Measurements from ENCODE around the gene ATP5MC2. TPM values are rescaled to one million over a fixed set of nuclear protein-coding genes. Genes with fewer than 3 reads are reported as not detected.

ATP5MC2 gene
- total RNA-seq, 1 donor from 2014 or later: 534 TPM

- no peak for DNase-seq
- Histone ChIP-seq H3K4me1 (peaks cover 67% of the 10 kb centered on the region), H3K9me3 (replicated peaks) (no peaks in the 10 kb centered on the region), H3K27ac (replicated peaks) (peak overlapping the region; percentile 90), H3K4me3 (peak overlapping the region; percentile 88), H3K36me3 (peaks cover 42% of the 10 kb centered on the region), H3K27me3 (ENCODE audit: low read depth) (no peaks in the 10 kb centered on the region)
- TF ChIP-seq, protein P1, sequence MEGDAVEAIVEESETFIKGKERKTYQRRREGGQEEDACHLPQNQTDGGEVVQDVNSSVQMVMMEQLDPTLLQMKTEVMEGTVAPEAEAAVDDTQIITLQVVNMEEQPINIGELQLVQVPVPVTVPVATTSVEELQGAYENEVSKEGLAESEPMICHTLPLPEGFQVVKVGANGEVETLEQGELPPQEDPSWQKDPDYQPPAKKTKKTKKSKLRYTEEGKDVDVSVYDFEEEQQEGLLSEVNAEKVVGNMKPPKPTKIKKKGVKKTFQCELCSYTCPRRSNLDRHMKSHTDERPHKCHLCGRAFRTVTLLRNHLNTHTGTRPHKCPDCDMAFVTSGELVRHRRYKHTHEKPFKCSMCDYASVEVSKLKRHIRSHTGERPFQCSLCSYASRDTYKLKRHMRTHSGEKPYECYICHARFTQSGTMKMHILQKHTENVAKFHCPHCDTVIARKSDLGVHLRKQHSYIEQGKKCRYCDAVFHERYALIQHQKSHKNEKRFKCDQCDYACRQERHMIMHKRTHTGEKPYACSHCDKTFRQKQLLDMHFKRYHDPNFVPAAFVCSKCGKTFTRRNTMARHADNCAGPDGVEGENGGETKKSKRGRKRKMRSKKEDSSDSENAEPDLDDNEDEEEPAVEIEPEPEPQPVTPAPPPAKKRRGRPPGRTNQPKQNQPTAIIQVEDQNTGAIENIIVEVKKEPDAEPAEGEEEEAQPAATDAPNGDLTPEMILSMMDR (IDR thresholded peaks at IDR 0.05; ENCODE audit: borderline replicate concordance): no peak
- intact Hi-C loops (cut with micrococcal nuclease): loop anchor here (10.0 kb wide), 1 partner anchor 50 kb away; the partner anchor contains the start of gene ATF7
Measured at GRCh38 chr12:53674977-53675700, 744 bp downstream of the ATP5MC2 start.

DNA sequence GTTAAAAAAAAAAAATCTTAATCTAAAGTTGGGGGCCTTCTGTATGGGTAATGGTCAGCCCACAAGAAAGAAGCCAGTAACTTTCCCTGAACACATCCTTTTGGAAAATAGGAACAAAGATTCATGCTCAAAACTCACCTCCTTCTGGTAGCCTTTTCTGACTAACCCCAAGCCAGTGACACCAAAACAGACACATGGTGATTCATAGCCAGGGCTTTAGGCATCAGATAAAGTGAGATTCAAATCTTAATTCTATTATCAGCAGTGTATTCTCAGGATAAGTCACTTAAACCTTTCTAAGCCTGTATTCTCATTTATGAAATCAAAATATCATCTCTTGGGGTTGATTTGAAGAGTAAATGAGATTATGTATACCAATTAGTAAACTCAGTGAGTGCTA lies 4.9 kb downstream of the ATP5MC2 start:
- DNase-seq: no peak
- intact Hi-C loops (cut with micrococcal nuclease): loop anchor here (10.0 kb wide), 1 partner anchor 46 kb away; the partner anchor contains the start of gene ATF7
- Histone ChIP-seq H3K9me3 (replicated peaks) (no peaks in the 10 kb centered on the region), H3K4me1 (peaks cover 74% of the 10 kb centered on the region), H3K27ac (replicated peaks) (no peak overlapping the region), H3K36me3 (peaks cover 83% of the 10 kb centered on the region), H3K4me3 (no peak overlapping the region), H3K27me3 (ENCODE audit: low read depth) (no peaks in the 10 kb centered on the region)
- TF ChIP-seq, protein P1 (IDR thresholded peaks at IDR 0.05; ENCODE audit: borderline replicate concordance): no peak

GRCh38 chr12:53670308-53670707 lies 5.6 kb downstream of the ATP5MC2 start:
- peaks cover 68% of the 10 kb centered on the region for H3K4me1 ChIP-seq
- no peak for DNase-seq
- H3K36me3 ChIP-seq: peaks cover 90% of the 10 kb centered on the region
- H3K27ac ChIP-seq (replicated peaks): peak overlapping the region; percentile 18
- no peaks in the 10 kb centered on the region for H3K9me3 ChIP-seq (replicated peaks)
- no peaks in the 10 kb centered on the region for H3K27me3 ChIP-seq (ENCODE audit: low read depth)
- H3K4me3 ChIP-seq: no peak overlapping the region
- intact Hi-C loops (cut with micrococcal nuclease): loop anchor here (10.0 kb wide), 1 partner anchor 46 kb away; the partner anchor contains the start of gene ATF7
- TF ChIP-seq, protein P1 (IDR thresholded peaks at IDR 0.05; ENCODE audit: borderline replicate concordance): no peak

- Histone ChIP-seq H3K4me1 (peaks cover 50% of the 10 kb centered on the region), H3K4me3 (no peak overlapping the region), H3K36me3 (peaks cover 93% of the 10 kb centered on the region), H3K9me3 (replicated peaks) (no peaks in the 10 kb centered on the region), H3K27ac (replicated peaks) (peak overlapping the region; percentile 52), H3K27me3 (ENCODE audit: low read depth) (no peaks in the 10 kb centered on the region)
- TF ChIP-seq, protein P1 (IDR thresholded peaks at IDR 0.05; ENCODE audit: borderline replicate concordance): no peak
- DNase-seq: no peak
- intact Hi-C loops (cut with micrococcal nuclease): no loop called here
Measured at GRCh38 chr12:53667080-53667479, 8.8 kb downstream of the ATP5MC2 start.

- intact Hi-C loops (cut with micrococcal nuclease): no loop called here
Measured at GRCh38 chr12:53664936-53665335, 10.9 kb downstream of the ATP5MC2 start.

More at GRCh38 chr12:53664936-53665335, 10.9 kb downstream of the ATP5MC2 start:
- H3K27ac ChIP-seq (replicated peaks): peak overlapping the region; percentile 14
- no peaks in the 10 kb centered on the region for H3K9me3 ChIP-seq (replicated peaks)
- peaks cover 71% of the 10 kb centered on the region for H3K36me3 ChIP-seq
- peaks cover 41% of the 10 kb centered on the region for H3K4me1 ChIP-seq
- TF ChIP-seq, protein P1 (IDR thresholded peaks at IDR 0.05; ENCODE audit: borderline replicate concordance): no peak
- no peak overlapping the region for H3K4me3 ChIP-seq
- no peak for DNase-seq
- H3K27me3 ChIP-seq (ENCODE audit: low read depth): no peaks in the 10 kb centered on the region
